Measurements from ENCODE around the gene TNF. TPM values are rescaled to one million over a fixed set of nuclear protein-coding genes. Genes with fewer than 3 reads are reported as not detected.

TNF gene
- polyA plus RNA-seq, 1 of the 3 experiments (the other 2 are of a cell fraction): not detected

DNA sequence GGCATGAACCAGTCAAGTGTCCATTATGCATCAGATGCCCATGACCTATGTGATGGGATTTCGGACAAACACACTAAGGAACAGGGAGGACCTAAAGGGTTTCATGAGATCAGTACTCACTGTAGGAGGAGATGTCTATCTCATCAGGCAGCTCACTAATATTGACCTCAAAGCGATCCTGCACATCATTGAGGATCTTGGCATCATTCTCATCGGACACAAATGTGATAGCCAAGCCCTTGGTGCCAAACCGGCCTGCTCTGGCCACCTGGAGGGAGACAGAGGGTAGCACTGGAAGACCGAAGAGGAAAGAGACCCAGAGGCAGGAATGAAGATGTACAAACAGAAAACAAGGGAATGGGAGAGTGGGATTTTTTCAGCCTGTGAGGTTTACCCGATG, 44.7 kb upstream of the TNF start:
- no peak overlapping the region for H3K27ac ChIP-seq (ENCODE audit: low read depth in 2 of 2, low read length in 1 of 2)
- DNase-seq: no peak
- H3K4me3 ChIP-seq (ENCODE audit: low read depth in 2 of 2, low read length in 1 of 2): no peak overlapping the region
- ChIA-PET CTCF (interaction anchor here (3.0 kb wide), 1 partner anchor 67 kb away, joined by 12 read pairs; no protein-coding TSS in a partner anchor), POLR2A (interaction anchor here (1.4 kb wide), 1 partner anchor 11 kb away, joined by 12 read pairs; the partner anchor contains the start of gene DDX39B)
- peaks cover 28% of the 10 kb centered on the region for H3F3A ChIP-seq (replicated peaks; ENCODE audit: insufficient read depth)
- 84% methylated on average over 5 of the region's 6 CpGs for WGBS (ENCODE audit: low lambda C conversion rate)
- no peaks in the 10 kb centered on the region for H3K9me3 ChIP-seq
- no peak for TF ChIP-seq GABPA (IDR thresholded peaks at IDR 0.05; ENCODE audit: low read depth)
- TF ChIP-seq, protein P1, sequence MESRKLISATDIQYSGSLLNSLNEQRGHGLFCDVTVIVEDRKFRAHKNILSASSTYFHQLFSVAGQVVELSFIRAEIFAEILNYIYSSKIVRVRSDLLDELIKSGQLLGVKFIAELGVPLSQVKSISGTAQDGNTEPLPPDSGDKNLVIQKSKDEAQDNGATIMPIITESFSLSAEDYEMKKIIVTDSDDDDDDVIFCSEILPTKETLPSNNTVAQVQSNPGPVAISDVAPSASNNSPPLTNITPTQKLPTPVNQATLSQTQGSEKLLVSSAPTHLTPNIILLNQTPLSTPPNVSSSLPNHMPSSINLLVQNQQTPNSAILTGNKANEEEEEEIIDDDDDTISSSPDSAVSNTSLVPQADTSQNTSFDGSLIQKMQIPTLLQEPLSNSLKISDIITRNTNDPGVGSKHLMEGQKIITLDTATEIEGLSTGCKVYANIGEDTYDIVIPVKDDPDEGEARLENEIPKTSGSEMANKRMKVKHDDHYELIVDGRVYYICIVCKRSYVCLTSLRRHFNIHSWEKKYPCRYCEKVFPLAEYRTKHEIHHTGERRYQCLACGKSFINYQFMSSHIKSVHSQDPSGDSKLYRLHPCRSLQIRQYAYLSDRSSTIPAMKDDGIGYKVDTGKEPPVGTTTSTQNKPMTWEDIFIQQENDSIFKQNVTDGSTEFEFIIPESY (IDR thresholded peaks at IDR 0.05; ENCODE audit: borderline replicate concordance, low read depth): no peak
- TF ChIP-seq, protein P2, sequence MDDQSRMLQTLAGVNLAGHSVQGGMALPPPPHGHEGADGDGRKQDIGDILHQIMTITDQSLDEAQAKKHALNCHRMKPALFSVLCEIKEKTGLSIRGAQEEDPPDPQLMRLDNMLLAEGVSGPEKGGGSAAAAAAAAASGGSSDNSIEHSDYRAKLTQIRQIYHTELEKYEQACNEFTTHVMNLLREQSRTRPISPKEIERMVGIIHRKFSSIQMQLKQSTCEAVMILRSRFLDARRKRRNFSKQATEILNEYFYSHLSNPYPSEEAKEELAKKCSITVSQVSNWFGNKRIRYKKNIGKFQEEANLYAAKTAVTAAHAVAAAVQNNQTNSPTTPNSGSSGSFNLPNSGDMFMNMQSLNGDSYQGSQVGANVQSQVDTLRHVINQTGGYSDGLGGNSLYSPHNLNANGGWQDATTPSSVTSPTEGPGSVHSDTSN (IDR thresholded peaks at IDR 0.05): no peak
- TF ChIP-seq TCF12 (IDR thresholded peaks at IDR 0.05): no peak
- H3K9me2 ChIP-seq: no peaks in the 10 kb centered on the region
- no peak overlapping the region for H2AFZ ChIP-seq (ENCODE audit: low read depth)
- H3K4me1 ChIP-seq (ENCODE audit: control insufficient read depth in 1 of 2, insufficient read depth in 2 of 2, low read depth in 1 of 2, low read length in 1 of 2): peaks cover 0 to 11% of the 10 kb centered on the region in 2 experiments; a peak in 2 of 4 replicates
- peaks cover 52 to 61% of the 10 kb centered on the region in 2 experiments for H3K36me3 ChIP-seq (replicated peaks in 1 of 2; ENCODE audit: control insufficient read depth in 1 of 2, insufficient read depth in 2 of 2, low read length in 1 of 2)
- no peak overlapping the region for H3K4me2 ChIP-seq
- no peaks in the 10 kb centered on the region for H3K27me3 ChIP-seq (ENCODE audit: insufficient read depth)
- H4K20me1 ChIP-seq (ENCODE audit: insufficient read depth): peaks cover 43% of the 10 kb centered on the region
- no peak overlapping the region for H3K9ac ChIP-seq
- peaks cover 15% of the 10 kb centered on the region; the same call in 1 of the 2 replicates for H3K79me2 ChIP-seq (ENCODE audit: insufficient read depth)

DNA sequence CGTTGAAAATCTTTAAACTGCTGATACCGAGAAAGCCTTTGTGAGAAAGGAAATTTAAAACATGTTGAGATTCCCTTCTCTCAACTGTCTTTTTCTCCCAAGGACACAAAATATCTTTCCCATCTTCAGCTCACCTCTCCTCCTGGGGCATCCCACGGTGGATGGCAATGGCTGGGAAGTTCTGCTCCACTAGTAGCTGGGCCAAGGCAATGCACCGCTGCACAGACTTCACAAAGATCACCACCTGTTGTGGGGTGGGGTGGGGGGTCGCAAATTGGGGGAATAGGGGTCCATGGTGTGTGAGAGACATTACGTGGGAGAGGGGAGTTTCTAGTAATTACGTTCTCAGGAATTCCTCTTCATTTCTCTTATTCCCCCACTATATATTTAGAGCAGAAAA, 44.2 kb upstream of the TNF start:
- 87% methylated on average over 7 of the region's 7 CpGs for WGBS (ENCODE audit: low lambda C conversion rate)
- Histone ChIP-seq H3K4me2 (no peak overlapping the region), H3K79me2 (ENCODE audit: insufficient read depth) (peaks cover 20% of the 10 kb centered on the region), H3K4me1 (ENCODE audit: control insufficient read depth in 1 of 2, insufficient read depth in 2 of 2, low read depth in 1 of 2, low read length in 1 of 2) (peaks cover 0 to 6% of the 10 kb centered on the region in 2 experiments; a peak in 2 of 4 replicates), H3K9me3 (no peaks in the 10 kb centered on the region), H3F3A (replicated peaks; ENCODE audit: insufficient read depth) (peaks cover 28% of the 10 kb centered on the region), H3K27me3 (ENCODE audit: insufficient read depth) (no peaks in the 10 kb centered on the region), H4K20me1 (ENCODE audit: insufficient read depth) (peaks cover 48% of the 10 kb centered on the region), H3K27ac (ENCODE audit: low read depth in 2 of 2, low read length in 1 of 2) (no peak overlapping the region), H2AFZ (ENCODE audit: low read depth) (no peak overlapping the region), H3K4me3 (ENCODE audit: low read depth in 2 of 2, low read length in 1 of 2) (no peak overlapping the region), H3K36me3 (replicated peaks in 1 of 2; ENCODE audit: control insufficient read depth in 1 of 2, insufficient read depth in 2 of 2, low read length in 1 of 2) (peaks cover 57 to 66% of the 10 kb centered on the region in 2 experiments), H3K9ac (no peak overlapping the region), H3K9me2 (no peaks in the 10 kb centered on the region)
- ChIA-PET POLR2A (interaction anchor here (1.4 kb wide), 1 partner anchor 10 kb away, joined by 12 read pairs; the partner anchor contains the start of gene DDX39B), CTCF (interaction anchor here (0.6 to 3.0 kb wide), 5 partner anchors 9 to 67 kb away, joined by 3 to 12 read pairs (median 4); partner anchors contain the start of gene DDX39B)
- TF ChIP-seq, protein P3, sequence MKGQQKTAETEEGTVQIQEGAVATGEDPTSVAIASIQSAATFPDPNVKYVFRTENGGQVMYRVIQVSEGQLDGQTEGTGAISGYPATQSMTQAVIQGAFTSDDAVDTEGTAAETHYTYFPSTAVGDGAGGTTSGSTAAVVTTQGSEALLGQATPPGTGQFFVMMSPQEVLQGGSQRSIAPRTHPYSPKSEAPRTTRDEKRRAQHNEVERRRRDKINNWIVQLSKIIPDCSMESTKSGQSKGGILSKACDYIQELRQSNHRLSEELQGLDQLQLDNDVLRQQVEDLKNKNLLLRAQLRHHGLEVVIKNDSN (IDR thresholded peaks at IDR 0.05; ENCODE audit: borderline replicate concordance, low read depth): no peak
- TF ChIP-seq SMC3 (IDR thresholded peaks at IDR 0.05; ENCODE audit: low read depth, low read length) (no peak), FOXM1 (IDR thresholded peaks at IDR 0.05; ENCODE audit: low read depth) (no peak), SIN3A (IDR thresholded peaks at IDR 0.05; ENCODE audit: borderline replicate concordance, low read depth, low read length) (no peak), POLR2AphosphoS5 (IDR thresholded peaks at IDR 0.05; ENCODE audit: low read depth, low read length) (no peak), RCOR1 (IDR thresholded peaks at IDR 0.05; ENCODE audit: low read length) (no peak), MEF2A (IDR thresholded peaks at IDR 0.05; ENCODE audit: borderline replicate concordance, low read depth) (no peak), MXI1 (IDR thresholded peaks at IDR 0.05; ENCODE audit: low read depth, low read length) (no peak)
- TF ChIP-seq, protein P4, sequence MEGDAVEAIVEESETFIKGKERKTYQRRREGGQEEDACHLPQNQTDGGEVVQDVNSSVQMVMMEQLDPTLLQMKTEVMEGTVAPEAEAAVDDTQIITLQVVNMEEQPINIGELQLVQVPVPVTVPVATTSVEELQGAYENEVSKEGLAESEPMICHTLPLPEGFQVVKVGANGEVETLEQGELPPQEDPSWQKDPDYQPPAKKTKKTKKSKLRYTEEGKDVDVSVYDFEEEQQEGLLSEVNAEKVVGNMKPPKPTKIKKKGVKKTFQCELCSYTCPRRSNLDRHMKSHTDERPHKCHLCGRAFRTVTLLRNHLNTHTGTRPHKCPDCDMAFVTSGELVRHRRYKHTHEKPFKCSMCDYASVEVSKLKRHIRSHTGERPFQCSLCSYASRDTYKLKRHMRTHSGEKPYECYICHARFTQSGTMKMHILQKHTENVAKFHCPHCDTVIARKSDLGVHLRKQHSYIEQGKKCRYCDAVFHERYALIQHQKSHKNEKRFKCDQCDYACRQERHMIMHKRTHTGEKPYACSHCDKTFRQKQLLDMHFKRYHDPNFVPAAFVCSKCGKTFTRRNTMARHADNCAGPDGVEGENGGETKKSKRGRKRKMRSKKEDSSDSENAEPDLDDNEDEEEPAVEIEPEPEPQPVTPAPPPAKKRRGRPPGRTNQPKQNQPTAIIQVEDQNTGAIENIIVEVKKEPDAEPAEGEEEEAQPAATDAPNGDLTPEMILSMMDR (IDR thresholded peaks at IDR 0.05): no peak
- TF ChIP-seq, protein P5, sequence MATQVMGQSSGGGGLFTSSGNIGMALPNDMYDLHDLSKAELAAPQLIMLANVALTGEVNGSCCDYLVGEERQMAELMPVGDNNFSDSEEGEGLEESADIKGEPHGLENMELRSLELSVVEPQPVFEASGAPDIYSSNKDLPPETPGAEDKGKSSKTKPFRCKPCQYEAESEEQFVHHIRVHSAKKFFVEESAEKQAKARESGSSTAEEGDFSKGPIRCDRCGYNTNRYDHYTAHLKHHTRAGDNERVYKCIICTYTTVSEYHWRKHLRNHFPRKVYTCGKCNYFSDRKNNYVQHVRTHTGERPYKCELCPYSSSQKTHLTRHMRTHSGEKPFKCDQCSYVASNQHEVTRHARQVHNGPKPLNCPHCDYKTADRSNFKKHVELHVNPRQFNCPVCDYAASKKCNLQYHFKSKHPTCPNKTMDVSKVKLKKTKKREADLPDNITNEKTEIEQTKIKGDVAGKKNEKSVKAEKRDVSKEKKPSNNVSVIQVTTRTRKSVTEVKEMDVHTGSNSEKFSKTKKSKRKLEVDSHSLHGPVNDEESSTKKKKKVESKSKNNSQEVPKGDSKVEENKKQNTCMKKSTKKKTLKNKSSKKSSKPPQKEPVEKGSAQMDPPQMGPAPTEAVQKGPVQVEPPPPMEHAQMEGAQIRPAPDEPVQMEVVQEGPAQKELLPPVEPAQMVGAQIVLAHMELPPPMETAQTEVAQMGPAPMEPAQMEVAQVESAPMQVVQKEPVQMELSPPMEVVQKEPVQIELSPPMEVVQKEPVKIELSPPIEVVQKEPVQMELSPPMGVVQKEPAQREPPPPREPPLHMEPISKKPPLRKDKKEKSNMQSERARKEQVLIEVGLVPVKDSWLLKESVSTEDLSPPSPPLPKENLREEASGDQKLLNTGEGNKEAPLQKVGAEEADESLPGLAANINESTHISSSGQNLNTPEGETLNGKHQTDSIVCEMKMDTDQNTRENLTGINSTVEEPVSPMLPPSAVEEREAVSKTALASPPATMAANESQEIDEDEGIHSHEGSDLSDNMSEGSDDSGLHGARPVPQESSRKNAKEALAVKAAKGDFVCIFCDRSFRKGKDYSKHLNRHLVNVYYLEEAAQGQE (IDR thresholded peaks at IDR 0.05; ENCODE audit: low read depth, low read length): no peak
- no peak for DNase-seq
